A549 (cell line): ENCODE measurements around the gene SHF.

Experiments used
- HDAC2 ChIP-seq: fragments of 200-600 bp; sonication (generic); IDR thresholded peaks from 2 replicates; pipeline ENCODE4 v1.6.1; 2016
- JUN ChIP-seq, 2 experiments: fragments of >200 bp; sonication (Bioruptor Twin); formaldehyde crosslinking; IDR thresholded peaks; 2 replicates in 1 of 2; 3 replicates in 1 of 2; pipeline ENCODE4 v1.6.1; 2016 to 2017
- POLR2A ChIP-seq: IDR thresholded peaks from 2 replicates; pipeline ENCODE4 v1.6.1; 2012; ENCODE audit warnings: mild to moderate bottlenecking, low read length
- RARB ChIP-seq: fragments of 250-450 bp; sonication (Bioruptor Pico); IDR thresholded peaks from 2 replicates; pipeline ENCODE4 v1.8.0; 2021; ENCODE audit warnings: mild to moderate bottlenecking, moderate library complexity
- SREBF2 ChIP-seq: fragments of 450-650 bp; IDR thresholded peaks from 2 replicates; pipeline ENCODE4 v1.6.1; 2014; ENCODE audit warnings: mild to moderate bottlenecking, moderate library complexity
- TF ChIP-seq, protein P1 (sequence below): fragments of >200 bp; sonication (Bioruptor Twin); formaldehyde crosslinking; IDR thresholded peaks from 3 replicates; pipeline ENCODE4 v1.5.1; 2016
- TF ChIP-seq, protein P2 (sequence below): fragments of 200-600 bp; sonication (generic); IDR thresholded peaks from 2 replicates; pipeline ENCODE4 v1.6.1; 2016; ENCODE audit warnings: antibody characterized with exemption, mild to moderate bottlenecking, moderate library complexity

DNA sequence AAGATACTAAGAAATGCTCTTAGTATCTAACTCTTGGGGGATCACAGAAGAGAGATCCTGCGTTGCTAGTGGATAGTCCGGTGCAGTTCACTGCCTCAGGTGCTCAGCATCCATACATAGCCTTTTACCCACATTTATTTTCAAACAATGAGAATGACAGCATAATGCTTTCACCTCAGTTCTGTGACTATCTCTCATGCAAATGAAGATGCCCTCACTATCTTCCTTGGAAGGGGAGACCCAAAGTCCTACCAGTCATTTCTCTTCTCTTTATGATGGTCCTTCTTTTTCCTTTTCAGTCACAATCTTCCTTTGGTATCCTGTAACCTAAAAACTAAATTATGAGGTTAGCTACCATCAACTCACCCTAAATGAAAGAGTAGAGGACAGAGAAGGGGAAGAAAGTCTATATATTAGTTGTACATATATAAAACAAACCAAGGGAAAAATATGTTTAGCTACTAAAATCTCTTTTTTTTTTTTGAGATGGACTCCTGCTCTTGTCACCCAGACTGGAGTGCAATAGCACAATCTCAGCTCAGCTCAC, 33.4 kb upstream of the SHF start:
- TF ChIP-seq SREBF2 = no peak
- TF ChIP-seq, protein P1, sequence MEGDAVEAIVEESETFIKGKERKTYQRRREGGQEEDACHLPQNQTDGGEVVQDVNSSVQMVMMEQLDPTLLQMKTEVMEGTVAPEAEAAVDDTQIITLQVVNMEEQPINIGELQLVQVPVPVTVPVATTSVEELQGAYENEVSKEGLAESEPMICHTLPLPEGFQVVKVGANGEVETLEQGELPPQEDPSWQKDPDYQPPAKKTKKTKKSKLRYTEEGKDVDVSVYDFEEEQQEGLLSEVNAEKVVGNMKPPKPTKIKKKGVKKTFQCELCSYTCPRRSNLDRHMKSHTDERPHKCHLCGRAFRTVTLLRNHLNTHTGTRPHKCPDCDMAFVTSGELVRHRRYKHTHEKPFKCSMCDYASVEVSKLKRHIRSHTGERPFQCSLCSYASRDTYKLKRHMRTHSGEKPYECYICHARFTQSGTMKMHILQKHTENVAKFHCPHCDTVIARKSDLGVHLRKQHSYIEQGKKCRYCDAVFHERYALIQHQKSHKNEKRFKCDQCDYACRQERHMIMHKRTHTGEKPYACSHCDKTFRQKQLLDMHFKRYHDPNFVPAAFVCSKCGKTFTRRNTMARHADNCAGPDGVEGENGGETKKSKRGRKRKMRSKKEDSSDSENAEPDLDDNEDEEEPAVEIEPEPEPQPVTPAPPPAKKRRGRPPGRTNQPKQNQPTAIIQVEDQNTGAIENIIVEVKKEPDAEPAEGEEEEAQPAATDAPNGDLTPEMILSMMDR = no peak
- no peak for TF ChIP-seq JUN (IDR thresholded peaks at IDR 0.05)
- TF ChIP-seq POLR2A = no peak
- TF ChIP-seq RARB = no peak
- TF ChIP-seq, protein P2, sequence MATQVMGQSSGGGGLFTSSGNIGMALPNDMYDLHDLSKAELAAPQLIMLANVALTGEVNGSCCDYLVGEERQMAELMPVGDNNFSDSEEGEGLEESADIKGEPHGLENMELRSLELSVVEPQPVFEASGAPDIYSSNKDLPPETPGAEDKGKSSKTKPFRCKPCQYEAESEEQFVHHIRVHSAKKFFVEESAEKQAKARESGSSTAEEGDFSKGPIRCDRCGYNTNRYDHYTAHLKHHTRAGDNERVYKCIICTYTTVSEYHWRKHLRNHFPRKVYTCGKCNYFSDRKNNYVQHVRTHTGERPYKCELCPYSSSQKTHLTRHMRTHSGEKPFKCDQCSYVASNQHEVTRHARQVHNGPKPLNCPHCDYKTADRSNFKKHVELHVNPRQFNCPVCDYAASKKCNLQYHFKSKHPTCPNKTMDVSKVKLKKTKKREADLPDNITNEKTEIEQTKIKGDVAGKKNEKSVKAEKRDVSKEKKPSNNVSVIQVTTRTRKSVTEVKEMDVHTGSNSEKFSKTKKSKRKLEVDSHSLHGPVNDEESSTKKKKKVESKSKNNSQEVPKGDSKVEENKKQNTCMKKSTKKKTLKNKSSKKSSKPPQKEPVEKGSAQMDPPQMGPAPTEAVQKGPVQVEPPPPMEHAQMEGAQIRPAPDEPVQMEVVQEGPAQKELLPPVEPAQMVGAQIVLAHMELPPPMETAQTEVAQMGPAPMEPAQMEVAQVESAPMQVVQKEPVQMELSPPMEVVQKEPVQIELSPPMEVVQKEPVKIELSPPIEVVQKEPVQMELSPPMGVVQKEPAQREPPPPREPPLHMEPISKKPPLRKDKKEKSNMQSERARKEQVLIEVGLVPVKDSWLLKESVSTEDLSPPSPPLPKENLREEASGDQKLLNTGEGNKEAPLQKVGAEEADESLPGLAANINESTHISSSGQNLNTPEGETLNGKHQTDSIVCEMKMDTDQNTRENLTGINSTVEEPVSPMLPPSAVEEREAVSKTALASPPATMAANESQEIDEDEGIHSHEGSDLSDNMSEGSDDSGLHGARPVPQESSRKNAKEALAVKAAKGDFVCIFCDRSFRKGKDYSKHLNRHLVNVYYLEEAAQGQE = no peak
- TF ChIP-seq HDAC2 = no peak
